ENCODE results near the gene MARCOL. TPM values are rescaled to one million over a fixed set of nuclear protein-coding genes. Genes with fewer than 3 reads are reported as not detected.

The MARCOL gene
- total and polyA plus RNA-seq, 2 donors (not counting 1 experiment from before 2014, with no cell fraction given): not detected

GRCh38 chr5:148230240-148230639, 8.1 kb upstream of the MARCOL start:
- Histone ChIP-seq H3K4me1 (ENCODE audit: control insufficient read depth, extremely low read depth, insufficient read depth, low read length) (no peaks in the 10 kb centered on the region), H4K20me1 (ENCODE audit: control insufficient read depth, extremely low read depth, insufficient read depth, low read length) (no peaks in the 10 kb centered on the region), H3K9me3 (ENCODE audit: control insufficient read depth, insufficient read depth, low read depth, low read length) (no peaks in the 10 kb centered on the region), H3K9ac (ENCODE audit: insufficient read depth, low read length) (no peak overlapping the region), H3K4me3 (replicated peaks in 1 of 4; ENCODE audit: control extremely low read depth in 1 of 4, insufficient read depth in 1 of 4, low read depth in 3 of 4, low read length in 4 of 4) (no peak overlapping the region), H3K4me2 (ENCODE audit: extremely low read depth, insufficient read depth, low read length) (no peak overlapping the region), H3K79me2 (ENCODE audit: control insufficient read depth, insufficient read depth, low read length) (no peaks in the 10 kb centered on the region), H3K27me3 (ENCODE audit: control insufficient read depth, insufficient read depth, low read length) (no peaks in the 10 kb centered on the region), H3K27ac (ENCODE audit: insufficient read depth, low read length) (no peak overlapping the region), H2AFZ (ENCODE audit: low read length) (no peak overlapping the region), H3K36me3 (ENCODE audit: control insufficient read depth, insufficient read depth, low read length) (no peaks in the 10 kb centered on the region)
- no peak for TF ChIP-seq EZH2 (IDR thresholded peaks at IDR 0.05; ENCODE audit: low read length, missing control alignments)
- TF ChIP-seq, protein P1, sequence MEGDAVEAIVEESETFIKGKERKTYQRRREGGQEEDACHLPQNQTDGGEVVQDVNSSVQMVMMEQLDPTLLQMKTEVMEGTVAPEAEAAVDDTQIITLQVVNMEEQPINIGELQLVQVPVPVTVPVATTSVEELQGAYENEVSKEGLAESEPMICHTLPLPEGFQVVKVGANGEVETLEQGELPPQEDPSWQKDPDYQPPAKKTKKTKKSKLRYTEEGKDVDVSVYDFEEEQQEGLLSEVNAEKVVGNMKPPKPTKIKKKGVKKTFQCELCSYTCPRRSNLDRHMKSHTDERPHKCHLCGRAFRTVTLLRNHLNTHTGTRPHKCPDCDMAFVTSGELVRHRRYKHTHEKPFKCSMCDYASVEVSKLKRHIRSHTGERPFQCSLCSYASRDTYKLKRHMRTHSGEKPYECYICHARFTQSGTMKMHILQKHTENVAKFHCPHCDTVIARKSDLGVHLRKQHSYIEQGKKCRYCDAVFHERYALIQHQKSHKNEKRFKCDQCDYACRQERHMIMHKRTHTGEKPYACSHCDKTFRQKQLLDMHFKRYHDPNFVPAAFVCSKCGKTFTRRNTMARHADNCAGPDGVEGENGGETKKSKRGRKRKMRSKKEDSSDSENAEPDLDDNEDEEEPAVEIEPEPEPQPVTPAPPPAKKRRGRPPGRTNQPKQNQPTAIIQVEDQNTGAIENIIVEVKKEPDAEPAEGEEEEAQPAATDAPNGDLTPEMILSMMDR (conservative IDR thresholded peaks at IDR 0.05 in 1 of 2, IDR thresholded peaks at IDR 0.05 in 1 of 2; ENCODE audit: low read depth in 1 of 2, low read length in 2 of 2): no peak
- no peak for DNase-seq (ENCODE audit: low read depth in 2 of 2)

- no peak for DNase-seq (ENCODE audit: low read depth in 2 of 2)
- H3K9ac ChIP-seq (ENCODE audit: insufficient read depth, low read length): no peak overlapping the region
Measured at GRCh38 chr5:148237785-148238417, 424 bp upstream of the MARCOL start.

GRCh38 chr5:148248894-148249293, 10.6 kb downstream of the MARCOL start:
- Histone ChIP-seq H3K27me3 (ENCODE audit: control insufficient read depth, insufficient read depth, low read length) (no peaks in the 10 kb centered on the region), H3K27ac (ENCODE audit: insufficient read depth, low read length) (no peak overlapping the region), H3K36me3 (ENCODE audit: control insufficient read depth, insufficient read depth, low read length) (no peaks in the 10 kb centered on the region), H4K20me1 (ENCODE audit: control insufficient read depth, extremely low read depth, insufficient read depth, low read length) (no peaks in the 10 kb centered on the region), H2AFZ (ENCODE audit: low read length) (no peak overlapping the region), H3K4me2 (ENCODE audit: extremely low read depth, insufficient read depth, low read length) (no peak overlapping the region), H3K9me3 (ENCODE audit: control insufficient read depth, insufficient read depth, low read depth, low read length) (no peaks in the 10 kb centered on the region), H3K4me3 (replicated peaks in 1 of 4; ENCODE audit: control extremely low read depth in 1 of 4, insufficient read depth in 1 of 4, low read depth in 3 of 4, low read length in 4 of 4) (no peak overlapping the region), H3K4me1 (ENCODE audit: control insufficient read depth, extremely low read depth, insufficient read depth, low read length) (no peaks in the 10 kb centered on the region), H3K9ac (ENCODE audit: insufficient read depth, low read length) (no peak overlapping the region), H3K79me2 (ENCODE audit: control insufficient read depth, insufficient read depth, low read length) (no peaks in the 10 kb centered on the region)
- no peak for DNase-seq (ENCODE audit: low read depth in 2 of 2)
- no peak for TF ChIP-seq EZH2 (IDR thresholded peaks at IDR 0.05; ENCODE audit: low read length, missing control alignments)
- TF ChIP-seq, protein P1 (conservative IDR thresholded peaks at IDR 0.05 in 1 of 2, IDR thresholded peaks at IDR 0.05 in 1 of 2; ENCODE audit: low read depth in 1 of 2, low read length in 2 of 2): no peak

More at GRCh38 chr5:148237785-148238417, 424 bp upstream of the MARCOL start:
- no peaks in the 10 kb centered on the region for H4K20me1 ChIP-seq (ENCODE audit: control insufficient read depth, extremely low read depth, insufficient read depth, low read length)
- H3K4me1 ChIP-seq (ENCODE audit: control insufficient read depth, extremely low read depth, insufficient read depth, low read length): no peaks in the 10 kb centered on the region
- H3K27ac ChIP-seq (ENCODE audit: insufficient read depth, low read length): no peak overlapping the region
- no peaks in the 10 kb centered on the region for H3K36me3 ChIP-seq (ENCODE audit: control insufficient read depth, insufficient read depth, low read length)
- TF ChIP-seq, protein P1 (conservative IDR thresholded peaks at IDR 0.05 in 1 of 2, IDR thresholded peaks at IDR 0.05 in 1 of 2; ENCODE audit: low read depth in 1 of 2, low read length in 2 of 2): no peak
- no peak for TF ChIP-seq EZH2 (IDR thresholded peaks at IDR 0.05; ENCODE audit: low read length, missing control alignments)
- H3K4me2 ChIP-seq (ENCODE audit: extremely low read depth, insufficient read depth, low read length): no peak overlapping the region
- no peak overlapping the region for H2AFZ ChIP-seq (ENCODE audit: low read length)
- no peak overlapping the region for H3K4me3 ChIP-seq (replicated peaks in 1 of 4; ENCODE audit: control extremely low read depth in 1 of 4, insufficient read depth in 1 of 4, low read depth in 3 of 4, low read length in 4 of 4)
- no peaks in the 10 kb centered on the region for H3K79me2 ChIP-seq (ENCODE audit: control insufficient read depth, insufficient read depth, low read length)
- no peaks in the 10 kb centered on the region for H3K9me3 ChIP-seq (ENCODE audit: control insufficient read depth, insufficient read depth, low read depth, low read length)
- H3K27me3 ChIP-seq (ENCODE audit: control insufficient read depth, insufficient read depth, low read length): no peaks in the 10 kb centered on the region

All from fibroblast of lung (primary cell).